H1 (cell line): Measurements from ENCODE around the gene OGFOD1. TPM values are rescaled to one million over a fixed set of nuclear protein-coding genes. Genes with fewer than 3 reads are reported as not detected.

Experiments
- CTCF ChIA-PET: fragments of 300-600 bp; sonication (Branson Sonifier 250); formaldehyde crosslinking; loops from one replicate; lab custom pipeline; 2021; ENCODE audit not compliant: partially characterized antibody; lab: Charles Lee
- POLR2A ChIA-PET: fragments of 300-600 bp; sonication (Branson Sonifier 250); formaldehyde crosslinking; loops from one replicate; lab custom pipeline; 2021; ENCODE audit warnings: inconsistent platforms; ENCODE audit not compliant: partially characterized antibody; lab: Charles Lee
- DNase-seq, 2 experiments: peaks; one replicate each; pipeline versions ENCODE4 v3.0.0 to v3.0.0-alpha.2; 2010 to 2022; ENCODE audit warnings: low spot score in 2 of 2, low read depth in 1 of 2, mixed read lengths in 1 of 2
- FAIRE-seq: peaks from 2 replicates; lab custom pipeline; 2011; peaks lifted over from hg19 to GRCh38; lab: Jason Lieb, UNC
- H2AFZ ChIP-seq: 2 replicates; pipeline ENCODE4 v1.8.1; 2012; ENCODE audit warnings: low read length, inconsistent platforms
- H2AK5ac ChIP-seq: 2 replicates; pipeline ENCODE4 v1.6.1; 2013; ENCODE audit warnings: low read depth, low read length
- H2BK120ac ChIP-seq: replicated peaks from 2 replicates; pipeline ENCODE3; 2013; ENCODE audit warnings: low read depth, low read length, inconsistent platforms
- H2BK12ac ChIP-seq: 2 replicates; pipeline ENCODE4 v1.6.1; 2013; ENCODE audit warnings: low read depth, low read length
- H2BK15ac ChIP-seq: 2 replicates; pipeline ENCODE4 v1.6.1; 2013; ENCODE audit warnings: low read length
- H2BK20ac ChIP-seq: 2 replicates; pipeline ENCODE4 v1.6.1; 2013; ENCODE audit warnings: low read length
- H2BK5ac ChIP-seq: 2 replicates; pipeline ENCODE4 v1.6.1; 2013; ENCODE audit warnings: low read depth, low read length
- H3K14ac ChIP-seq: 2 replicates; pipeline ENCODE4 v1.6.1; 2013; ENCODE audit warnings: inconsistent platforms; ENCODE audit not compliant: insufficient read length
- H3K18ac ChIP-seq: 2 replicates; pipeline ENCODE4 v1.6.1; 2013; ENCODE audit warnings: low read length; ENCODE audit errors: extremely low read depth
- H3K23ac ChIP-seq: 2 replicates; pipeline ENCODE4 v1.6.1; 2013; ENCODE audit warnings: inconsistent platforms; ENCODE audit not compliant: insufficient read length
- H3K23me2 ChIP-seq: 2 replicates; pipeline ENCODE4 v1.6.1; 2013; ENCODE audit warnings: low read depth, low read length
- H3K27ac ChIP-seq: 2 replicates; pipeline ENCODE4 v1.6.1; 2011; ENCODE audit warnings: low read depth, low read length, inconsistent platforms
- H3K27me3 ChIP-seq, 4 experiments: replicated peaks in 1 of 4; 1 replicate in 1 of 4; 2 replicates in 3 of 4; pipeline versions ENCODE4 v1.6.1 to v1.8.1; 2011 to 2013; ENCODE audit warnings: low read length in 3 of 4, mild to moderate bottlenecking in 3 of 4, inconsistent platforms in 2 of 4, mixed read lengths in 2 of 4, moderate library complexity in 1 of 4; ENCODE audit not compliant: control insufficient read depth in 3 of 4, insufficient read depth in 3 of 4; ENCODE audit errors: extremely low read depth in 1 of 4
- H3K36me3 ChIP-seq, 4 experiments: 2 replicates each; pipeline versions ENCODE4 v1.6.1 to v1.8.1; 2011 to 2013; ENCODE audit warnings: mild to moderate bottlenecking in 4 of 4, low read length in 3 of 4, moderate library complexity in 2 of 4, control low read depth in 1 of 4, inconsistent platforms in 1 of 4; ENCODE audit not compliant: insufficient read depth in 4 of 4, control insufficient read depth in 2 of 4
- H3K4ac ChIP-seq: replicated peaks from 2 replicates; pipeline ENCODE3; 2013; ENCODE audit warnings: low read length, low read depth, mixed read lengths, inconsistent platforms; ENCODE audit not compliant: insufficient read length
- H3K4me1 ChIP-seq, 4 experiments: replicated peaks in 1 of 4; 1 replicate in 1 of 4; 2 replicates in 3 of 4; pipeline versions ENCODE4 v1.6.1 to v1.8.1; 2011 to 2013; ENCODE audit warnings: low read length in 3 of 4, inconsistent platforms in 2 of 4, mixed read lengths in 1 of 4; ENCODE audit not compliant: insufficient read depth in 4 of 4, control insufficient read depth in 3 of 4
- H3K4me2 ChIP-seq, 2 experiments: 2 replicates each; pipeline versions ENCODE4 v1.6.1 to v1.8.1; 2011 to 2013; ENCODE audit warnings: low read depth in 2 of 2, low read length in 2 of 2, control low read depth in 1 of 2, inconsistent platforms in 1 of 2, mild to moderate bottlenecking in 1 of 2; ENCODE audit not compliant: insufficient read depth in 1 of 2
- H3K4me3 ChIP-seq, 4 experiments: fragments of 200-600, 300-600 bp in 1 of 4; sonication (generic), shearing (Covaris generic), sonication (Bioruptor Twin) in 1 of 4; 2 replicates each; pipeline versions ENCODE4 v1.5.1 to v1.8.1; 2011 to 2016; ENCODE audit warnings: low read length in 4 of 4, low read depth in 3 of 4, control low read depth in 2 of 4, inconsistent platforms in 2 of 4, mild to moderate bottlenecking in 2 of 4, mixed read lengths in 1 of 4, moderate library complexity in 1 of 4; ENCODE audit not compliant: insufficient read depth in 2 of 4; ENCODE audit errors: extremely low read depth in 1 of 4
- H3K56ac ChIP-seq: replicated peaks from 2 replicates; pipeline ENCODE3; 2013; ENCODE audit warnings: low read depth, mild to moderate bottlenecking, mixed read lengths, low read length, inconsistent platforms; ENCODE audit not compliant: insufficient read length
- H3K79me1 ChIP-seq: 2 replicates; pipeline ENCODE4 v1.6.1; 2013; ENCODE audit warnings: low read depth, low read length, control low read depth
- H3K79me2 ChIP-seq, 2 experiments: 2 replicates each; pipeline versions ENCODE4 v1.6.1 to v1.8.1; 2012 to 2013; ENCODE audit warnings: low read length in 2 of 2, mild to moderate bottlenecking in 2 of 2, inconsistent platforms in 1 of 2; ENCODE audit not compliant: insufficient read depth in 2 of 2, control insufficient read depth in 1 of 2
- H3K9ac ChIP-seq, 4 experiments: replicated peaks in 1 of 4; 1 replicate in 1 of 4; 2 replicates in 3 of 4; pipeline versions ENCODE4 v1.6.1 to v1.8.1; 2011 to 2013; ENCODE audit warnings: low read depth in 3 of 4, low read length in 3 of 4, control low read depth in 2 of 4, mild to moderate bottlenecking in 2 of 4, moderate library complexity in 2 of 4, inconsistent platforms in 1 of 4; ENCODE audit errors: extremely low read depth in 1 of 4
- H3K9me3 ChIP-seq, 2 experiments: 2 replicates each; pipeline versions ENCODE4 v1.6.1 to v1.8.1; 2012 to 2013; ENCODE audit warnings: mild to moderate bottlenecking in 2 of 2, moderate library complexity in 2 of 2, control low read depth in 1 of 2, inconsistent platforms in 1 of 2, low read depth in 1 of 2, low read length in 1 of 2, mixed read lengths in 1 of 2; ENCODE audit not compliant: insufficient read depth in 2 of 2
- H4K20me1 ChIP-seq, 2 experiments: replicated peaks in 1 of 2; 2 replicates each; pipeline versions ENCODE3 to v1.8.1; 2011 to 2013; ENCODE audit warnings: inconsistent platforms in 2 of 2, low read length in 2 of 2, mild to moderate bottlenecking in 1 of 2; ENCODE audit not compliant: insufficient read depth in 2 of 2, control insufficient read depth in 1 of 2
- H4K5ac ChIP-seq: 2 replicates; pipeline ENCODE4 v1.6.1; 2013; ENCODE audit warnings: low read length, low read depth, mixed read lengths, inconsistent platforms; ENCODE audit not compliant: insufficient read length
- H4K8ac ChIP-seq: 2 replicates; pipeline ENCODE4 v1.8.0; 2013; ENCODE audit warnings: mild to moderate bottlenecking, moderate library complexity, low read length, inconsistent platforms; ENCODE audit not compliant: insufficient read depth; ENCODE audit errors: extremely low read depth
- H4K91ac ChIP-seq: replicated peaks from 2 replicates; pipeline ENCODE3; 2013; ENCODE audit warnings: low read length, mixed read lengths, inconsistent platforms; ENCODE audit not compliant: insufficient read length
- BACH1 ChIP-seq: IDR thresholded peaks from 2 replicates; pipeline ENCODE4 v1.6.1; 2012; ENCODE audit warnings: low read length, improper control_type of control experiment
- EGR1 ChIP-seq: IDR thresholded peaks from 2 replicates; pipeline ENCODE4 v1.6.1; 2011; ENCODE audit warnings: low read depth, low read length, borderline replicate concordance
- GABPA ChIP-seq: IDR thresholded peaks from 2 replicates; pipeline ENCODE4 v1.6.1; 2011; ENCODE audit warnings: mild to moderate bottlenecking, low read length, moderate library complexity, borderline replicate concordance; ENCODE audit not compliant: insufficient read depth
- WGBS, 2 experiments: shearing (Covaris generic) in 1 of 2; methylation state at CpG; one replicate each; pipeline versions ENCODE4 v1.1.6 to v1.1.7; 2013 to 2015; ENCODE audit warnings: low lambda C conversion rate in 2 of 2, mixed read lengths in 2 of 2, inconsistent platforms in 1 of 2, low coverage in 1 of 2, missing lambda C conversion rate in 1 of 2; ENCODE audit not compliant: insufficient replicate concordance in 2 of 2, insufficient coverage in 1 of 2, insufficient read length in 1 of 2; ENCODE audit errors: extremely low coverage in 1 of 2, missing lambda C conversion rate in 1 of 2; 5-methylcytosine and 5-hydroxymethylcytosine counted together
- polyA plus RNA-seq, 7 experiments: library from polyadenylated mRNA; depleted of rRNA in 3 of 7; stranded (reverse) in 5 of 7; unstranded in 2 of 7; fragments of >200 nt in 5 of 7; fragments of 200-250 nt in 2 of 7; gene quantifications; 1 replicate in 5 of 7; 2 replicates in 1 of 7; 4 replicates in 1 of 7; pipeline versions ENCODE4 v1.2.1 to v1.2.3, GENCODE V29; 2011 to 2013; ENCODE audit warnings: missing spikeins in 2 of 7, mixed read lengths in 2 of 7
- total RNA-seq: library from RNA; stranded (reverse); fragmentation: NEBNext Ultra II Directional; extraction: Animal tissue kit (Norgen Biotek cat#: 25700); gene quantifications from 2 replicates; pipeline ENCODE4 v1.2.1, GENCODE V29; 2021
- TF ChIP-seq, protein P1 (sequence below): IDR thresholded peaks from 2 replicates; pipeline ENCODE4 v1.6.1; 2012; ENCODE audit warnings: inconsistent platforms

The OGFOD1 gene
- total and polyA plus RNA-seq, 2 of the 8 experiments (the other 6 are each of a cell fraction or from before 2014, with no cell fraction given) = 24.6 to 61.4 TPM

DNA sequence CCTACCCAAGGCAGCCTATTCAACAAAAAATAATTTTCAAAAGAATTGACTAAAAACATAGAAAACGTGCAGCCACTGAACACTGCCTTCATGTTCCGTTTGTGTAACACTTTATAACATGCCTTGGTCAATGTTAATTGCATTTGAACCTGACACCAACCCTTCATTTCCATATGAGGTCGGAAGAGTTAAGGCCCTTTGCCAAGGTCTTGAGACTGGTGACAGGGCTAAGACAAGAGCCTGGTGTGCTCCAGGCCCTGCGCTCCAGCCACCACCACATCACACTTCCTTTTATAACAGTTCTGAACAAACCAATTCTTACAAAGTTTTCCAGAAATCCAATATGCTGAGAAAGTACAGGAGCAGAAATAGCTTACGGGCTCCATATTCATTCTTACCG lies 64.3 kb downstream of the OGFOD1 start:
- POLR2A ChIA-PET = interaction anchor here (1.5 kb wide), 1 partner anchor 32 kb away, joined by 4 read pairs; no protein-coding TSS in a partner anchor
- Histone ChIP-seq H3K14ac (no peak overlapping the region), H3K23ac (no peak overlapping the region), H2BK20ac (no peak overlapping the region), H3K23me2 (peaks cover 5% of the 10 kb centered on the region; the same call in 1 of the 2 replicates), H2BK15ac (no peak overlapping the region), H3K9ac (no peak overlapping the region), H3K27ac (no peak overlapping the region), H3K27me3 (0 out of 7 replicates have a peak, but pooled peaks cover 0 to 2% (median 0%) of the 10 kb centered on the region in 4 experiments), H4K5ac (no peak overlapping the region), H3K79me1 (no peaks in the 10 kb centered on the region), H3K4me1 (no peaks in the 10 kb centered on the region; a peak in 1 of 7 replicates), H4K20me1 (no peaks in the 10 kb centered on the region), H3K56ac (no peak overlapping the region), H2AK5ac (no peak overlapping the region), H3K36me3 (no peaks in the 10 kb centered on the region; a peak in 1 of 8 replicates), H3K79me2 (no peaks in the 10 kb centered on the region), H2AFZ (no peak overlapping the region), H2BK12ac (no peak overlapping the region), H2BK5ac (no peak overlapping the region), H2BK120ac (no peak overlapping the region), H3K18ac (no peak overlapping the region), H3K4ac (no peak overlapping the region), H4K91ac (no peak overlapping the region), H3K4me2 (no peak overlapping the region), H3K9me3 (no peaks in the 10 kb centered on the region), H3K4me3 (no peak overlapping the region), H4K8ac (no peak overlapping the region)
- CTCF ChIA-PET = interaction anchor here (1.0 to 3.1 kb wide), 3 partner anchors 37 to 186 kb away, joined by 3 to 14 read pairs (median 12); no protein-coding TSS in a partner anchor
- DNase-seq (no peak), FAIRE-seq (no peak)
- WGBS, 2 experiments = 85% methylated on average over 6 of the region's 6 CpGs; no CpG with 5 or more reads in 1 of the 2 experiments
- no peak for TF ChIP-seq GABPA
- TF ChIP-seq BACH1 = no peak
- TF ChIP-seq EGR1 = no peak
- TF ChIP-seq, protein P1, sequence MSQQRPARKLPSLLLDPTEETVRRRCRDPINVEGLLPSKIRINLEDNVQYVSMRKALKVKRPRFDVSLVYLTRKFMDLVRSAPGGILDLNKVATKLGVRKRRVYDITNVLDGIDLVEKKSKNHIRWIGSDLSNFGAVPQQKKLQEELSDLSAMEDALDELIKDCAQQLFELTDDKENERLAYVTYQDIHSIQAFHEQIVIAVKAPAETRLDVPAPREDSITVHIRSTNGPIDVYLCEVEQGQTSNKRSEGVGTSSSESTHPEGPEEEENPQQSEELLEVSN = no peak
